Tibial nerve (tissue), 3 donors: Measurements from ENCODE around the gene SEMA3F.

Experiments
- POLR2A ChIP-seq, 2 donors: fragments of 450-650 bp; IDR thresholded peaks; one replicate each; pipeline ENCODE4 v1.6.1; 2017; ENCODE audit warnings: antibody characterized with exemption in 2 of 2, mild to moderate bottlenecking in 2 of 2, moderate library complexity in 2 of 2
- TF ChIP-seq, protein P1 (sequence below), 5 experiments: fragments of 200-600 bp in 3 of 5; fragments of 450-650 bp in 2 of 5; sonication (generic) in 3 of 5; IDR thresholded peaks; one replicate each; pipeline ENCODE4 v1.5.1; 2016 to 2019; ENCODE audit warnings: antibody characterized with exemption in 5 of 5, mild to moderate bottlenecking in 3 of 5, moderate library complexity in 2 of 5

DNA sequence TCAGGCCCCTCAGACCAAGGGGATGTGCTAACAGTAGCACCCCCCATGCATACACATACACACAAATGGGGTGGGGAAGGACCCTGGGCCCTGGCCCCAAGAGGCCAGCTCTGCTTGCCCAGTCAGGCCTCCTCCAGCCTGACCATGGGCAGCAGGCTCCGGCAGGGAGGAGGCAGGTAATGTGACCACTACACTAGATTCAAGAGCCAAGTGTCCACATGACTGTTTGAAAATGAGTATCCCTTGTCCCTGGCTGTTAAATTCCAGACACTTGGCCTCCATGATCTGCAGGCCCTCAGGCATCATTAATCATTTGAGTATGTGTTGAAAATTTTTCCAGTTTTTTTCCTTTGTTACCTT, 67.0 kb downstream of the SEMA3F start:
- TF ChIP-seq, protein P1, sequence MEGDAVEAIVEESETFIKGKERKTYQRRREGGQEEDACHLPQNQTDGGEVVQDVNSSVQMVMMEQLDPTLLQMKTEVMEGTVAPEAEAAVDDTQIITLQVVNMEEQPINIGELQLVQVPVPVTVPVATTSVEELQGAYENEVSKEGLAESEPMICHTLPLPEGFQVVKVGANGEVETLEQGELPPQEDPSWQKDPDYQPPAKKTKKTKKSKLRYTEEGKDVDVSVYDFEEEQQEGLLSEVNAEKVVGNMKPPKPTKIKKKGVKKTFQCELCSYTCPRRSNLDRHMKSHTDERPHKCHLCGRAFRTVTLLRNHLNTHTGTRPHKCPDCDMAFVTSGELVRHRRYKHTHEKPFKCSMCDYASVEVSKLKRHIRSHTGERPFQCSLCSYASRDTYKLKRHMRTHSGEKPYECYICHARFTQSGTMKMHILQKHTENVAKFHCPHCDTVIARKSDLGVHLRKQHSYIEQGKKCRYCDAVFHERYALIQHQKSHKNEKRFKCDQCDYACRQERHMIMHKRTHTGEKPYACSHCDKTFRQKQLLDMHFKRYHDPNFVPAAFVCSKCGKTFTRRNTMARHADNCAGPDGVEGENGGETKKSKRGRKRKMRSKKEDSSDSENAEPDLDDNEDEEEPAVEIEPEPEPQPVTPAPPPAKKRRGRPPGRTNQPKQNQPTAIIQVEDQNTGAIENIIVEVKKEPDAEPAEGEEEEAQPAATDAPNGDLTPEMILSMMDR (IDR thresholded peaks at IDR 0.05) = no peak
- TF ChIP-seq POLR2A (IDR thresholded peaks at IDR 0.05) = no peak
